Measurements from ENCODE around the gene RASGEF1B.
A peak's percentile ranks its signal among the peaks of the same experiment; 100 is the strongest.

RASGEF1B gene

DNA sequence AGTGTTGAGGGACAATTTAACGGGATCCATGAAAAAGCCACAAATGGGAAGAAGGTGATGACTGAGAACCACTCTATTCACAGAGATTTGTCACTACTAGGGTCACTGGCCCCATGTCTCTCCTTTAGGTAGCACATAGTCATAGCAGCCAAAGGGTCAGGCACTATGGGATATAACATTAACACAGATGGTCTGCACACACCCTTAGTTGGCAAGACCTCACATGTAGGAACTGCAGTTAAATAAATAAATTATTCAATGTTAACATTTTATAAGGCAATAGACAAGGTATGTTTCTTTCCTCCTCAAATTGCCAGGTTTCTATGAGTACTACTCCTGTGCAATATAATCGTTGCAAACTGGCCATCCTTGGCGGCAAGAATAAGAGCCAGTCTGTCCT is 10.9 kb downstream of the RASGEF1B start:
- Histone ChIP-seq H2AFZ (ENCODE audit: insufficient read depth, low read length, poor library complexity) (no peak overlapping the region), H3K9me3 (ENCODE audit: insufficient read depth, low read depth, low read length) (no peaks in the 10 kb centered on the region), H3K14ac (ENCODE audit: low read length) (no peak overlapping the region), H4K91ac (ENCODE audit: low read depth, low read length) (no peak overlapping the region), H3K27me3 (ENCODE audit: insufficient read depth, low read length) (no peaks in the 10 kb centered on the region), H3K4ac (ENCODE audit: low read depth, low read length) (no peak overlapping the region), H3K4me1 (ENCODE audit: control insufficient read depth in 1 of 2, insufficient read depth in 2 of 2, low read length in 2 of 2) (peaks cover 2 to 3% of the 10 kb centered on the region in 2 experiments), H2BK120ac (ENCODE audit: insufficient read depth, low read length, poor library complexity) (no peak overlapping the region), H3K4me3 (ENCODE audit: low read depth, low read length) (no peak overlapping the region), H2BK5ac (ENCODE audit: low read depth, low read length, poor library complexity) (no peak overlapping the region), H3K9ac (ENCODE audit: low read length) (no peak overlapping the region), H3K36me3 (ENCODE audit: control insufficient read depth in 1 of 2, insufficient read depth in 2 of 2, low read length in 2 of 2) (no peaks in the 10 kb centered on the region), H3K79me2 (ENCODE audit: control insufficient read depth, insufficient read depth, low read length, poor library complexity) (peaks cover 2% of the 10 kb centered on the region), H4K8ac (ENCODE audit: low read depth, low read length) (no peak overlapping the region), H2AK5ac (ENCODE audit: low read length) (no peak overlapping the region), H3K27ac (ENCODE audit: low read depth, low read length) (no peak overlapping the region), H3K4me2 (ENCODE audit: low read length) (no peak overlapping the region), H3K79me1 (ENCODE audit: low read length) (no peaks in the 10 kb centered on the region), H2BK12ac (ENCODE audit: low read length) (no peak overlapping the region), H4K12ac (ENCODE audit: low read depth, low read length) (no peak overlapping the region), H3K23ac (ENCODE audit: low read length) (no peak overlapping the region), H3K18ac (ENCODE audit: low read length) (no peak overlapping the region)
- no peak for DNase-seq
- WGBS (ENCODE audit: extremely low coverage, insufficient coverage, insufficient read length), result no CpG with 5 or more reads among the region's 3 CpGs

GRCh38 chr4:81460191-81460701 is 11.5 kb downstream of the RASGEF1B start:
- no peak overlapping the region for H3K4ac ChIP-seq (ENCODE audit: low read depth, low read length)
- H3K4me1 ChIP-seq (ENCODE audit: control insufficient read depth in 1 of 2, insufficient read depth in 2 of 2, low read length in 2 of 2), result peaks cover 0 to 3% of the 10 kb centered on the region in 2 experiments
- H3K4me3 ChIP-seq (ENCODE audit: low read depth, low read length), result no peak overlapping the region
- no peak overlapping the region for H4K91ac ChIP-seq (ENCODE audit: low read depth, low read length)
- no peak overlapping the region for H2AFZ ChIP-seq (ENCODE audit: insufficient read depth, low read length, poor library complexity)
- H3K27me3 ChIP-seq (ENCODE audit: insufficient read depth, low read length), result no peaks in the 10 kb centered on the region
- no CpG with 5 or more reads among the region's 5 CpGs for WGBS (ENCODE audit: extremely low coverage, insufficient coverage, insufficient read length)
- H4K12ac ChIP-seq (ENCODE audit: low read depth, low read length), result no peak overlapping the region
- no peak overlapping the region for H3K27ac ChIP-seq (ENCODE audit: low read depth, low read length)
- H2AK5ac ChIP-seq (ENCODE audit: low read length), result no peak overlapping the region
- H2BK120ac ChIP-seq (ENCODE audit: insufficient read depth, low read length, poor library complexity), result no peak overlapping the region
- DNase-seq, result no peak
- H3K4me2 ChIP-seq (ENCODE audit: low read length), result no peak overlapping the region
- no peaks in the 10 kb centered on the region for H3K9me3 ChIP-seq (ENCODE audit: insufficient read depth, low read depth, low read length)
- H2BK12ac ChIP-seq (ENCODE audit: low read length), result no peak overlapping the region
- no peak overlapping the region for H3K23ac ChIP-seq (ENCODE audit: low read length)
- no peaks in the 10 kb centered on the region for H3K79me2 ChIP-seq (ENCODE audit: control insufficient read depth, insufficient read depth, low read length, poor library complexity)
- no peak overlapping the region for H3K9ac ChIP-seq (ENCODE audit: low read length)
- H3K79me1 ChIP-seq (ENCODE audit: low read length), result no peaks in the 10 kb centered on the region
- no peak overlapping the region for H4K8ac ChIP-seq (ENCODE audit: low read depth, low read length)
- H3K36me3 ChIP-seq (ENCODE audit: control insufficient read depth in 1 of 2, insufficient read depth in 2 of 2, low read length in 2 of 2), result no peaks in the 10 kb centered on the region
- no peak overlapping the region for H2BK5ac ChIP-seq (ENCODE audit: low read depth, low read length, poor library complexity)
- H3K14ac ChIP-seq (ENCODE audit: low read length), result no peak overlapping the region
- no peak overlapping the region for H3K18ac ChIP-seq (ENCODE audit: low read length)

GRCh38 chr4:81459228-81459627 is 12.5 kb downstream of the RASGEF1B start:
- no peak overlapping the region for H3K27ac ChIP-seq (ENCODE audit: low read depth, low read length)
- H3K4me1 ChIP-seq (ENCODE audit: control insufficient read depth in 1 of 2, insufficient read depth in 2 of 2, low read length in 2 of 2), result peaks cover 0 to 3% of the 10 kb centered on the region in 2 experiments
- no peak overlapping the region for H4K91ac ChIP-seq (ENCODE audit: low read depth, low read length)
- H3K79me1 ChIP-seq (ENCODE audit: low read length), result no peaks in the 10 kb centered on the region
- WGBS (ENCODE audit: extremely low coverage, insufficient coverage, insufficient read length), result no CpG with 5 or more reads among the region's 2 CpGs
- no peaks in the 10 kb centered on the region for H3K36me3 ChIP-seq (ENCODE audit: control insufficient read depth in 1 of 2, insufficient read depth in 2 of 2, low read length in 2 of 2)
- no peak overlapping the region for H3K4me3 ChIP-seq (ENCODE audit: low read depth, low read length)
- H2AFZ ChIP-seq (ENCODE audit: insufficient read depth, low read length, poor library complexity), result no peak overlapping the region
- H2BK12ac ChIP-seq (ENCODE audit: low read length), result no peak overlapping the region
- no peak for DNase-seq
- H3K79me2 ChIP-seq (ENCODE audit: control insufficient read depth, insufficient read depth, low read length, poor library complexity), result no peaks in the 10 kb centered on the region
- no peak overlapping the region for H3K4me2 ChIP-seq (ENCODE audit: low read length)
- H3K23ac ChIP-seq (ENCODE audit: low read length), result no peak overlapping the region
- H2AK5ac ChIP-seq (ENCODE audit: low read length), result no peak overlapping the region
- H3K9ac ChIP-seq (ENCODE audit: low read length), result no peak overlapping the region
- no peak overlapping the region for H3K18ac ChIP-seq (ENCODE audit: low read length)
- H3K14ac ChIP-seq (ENCODE audit: low read length), result no peak overlapping the region
- no peak overlapping the region for H4K8ac ChIP-seq (ENCODE audit: low read depth, low read length)
- no peaks in the 10 kb centered on the region for H3K27me3 ChIP-seq (ENCODE audit: insufficient read depth, low read length)
- no peak overlapping the region for H4K12ac ChIP-seq (ENCODE audit: low read depth, low read length)
- no peaks in the 10 kb centered on the region for H3K9me3 ChIP-seq (ENCODE audit: insufficient read depth, low read depth, low read length)
- H2BK5ac ChIP-seq (ENCODE audit: low read depth, low read length, poor library complexity), result no peak overlapping the region
- H3K4ac ChIP-seq (ENCODE audit: low read depth, low read length), result no peak overlapping the region
- H2BK120ac ChIP-seq (ENCODE audit: insufficient read depth, low read length, poor library complexity), result no peak overlapping the region

- Histone ChIP-seq H3K27ac (ENCODE audit: low read depth, low read length) (no peak overlapping the region), H4K8ac (ENCODE audit: low read depth, low read length) (no peak overlapping the region), H3K9me3 (ENCODE audit: insufficient read depth, low read depth, low read length) (no peaks in the 10 kb centered on the region), H3K4me3 (ENCODE audit: low read depth, low read length) (no peak overlapping the region), H3K4me1 (ENCODE audit: control insufficient read depth in 1 of 2, insufficient read depth in 2 of 2, low read length in 2 of 2) (peaks cover 0 to 3% of the 10 kb centered on the region in 2 experiments), H4K91ac (ENCODE audit: low read depth, low read length) (no peak overlapping the region), H2BK12ac (ENCODE audit: low read length) (no peak overlapping the region), H3K79me1 (ENCODE audit: low read length) (no peaks in the 10 kb centered on the region), H2AFZ (ENCODE audit: insufficient read depth, low read length, poor library complexity) (no peak overlapping the region), H3K27me3 (ENCODE audit: insufficient read depth, low read length) (no peaks in the 10 kb centered on the region), H3K4ac (ENCODE audit: low read depth, low read length) (no peak overlapping the region), H2BK5ac (ENCODE audit: low read depth, low read length, poor library complexity) (no peak overlapping the region), H2AK5ac (ENCODE audit: low read length) (no peak overlapping the region), H3K14ac (ENCODE audit: low read length) (no peak overlapping the region), H3K9ac (ENCODE audit: low read length) (no peak overlapping the region), H3K4me2 (ENCODE audit: low read length) (no peak overlapping the region), H3K18ac (ENCODE audit: low read length) (no peak overlapping the region), H2BK120ac (ENCODE audit: insufficient read depth, low read length, poor library complexity) (no peak overlapping the region), H3K23ac (ENCODE audit: low read length) (no peak overlapping the region), H3K36me3 (ENCODE audit: control insufficient read depth in 1 of 2, insufficient read depth in 2 of 2, low read length in 2 of 2) (no peaks in the 10 kb centered on the region), H3K79me2 (ENCODE audit: control insufficient read depth, insufficient read depth, low read length, poor library complexity) (no peaks in the 10 kb centered on the region), H4K12ac (ENCODE audit: low read depth, low read length) (no peak overlapping the region)
- DNase-seq, result peak in 1 of 2 donors; percentile 36
- no CpG with 5 or more reads among the region's 2 CpGs for WGBS (ENCODE audit: extremely low coverage, insufficient coverage, insufficient read length)
These were observed 13.7 kb downstream of the RASGEF1B start for GRCh38 chr4:81457921-81458520.

Data from trophoblast cell (in vitro differentiated cells and primary cell).